ENCODE measurements around the gene PDHX. TPM values are rescaled to one million over a fixed set of nuclear protein-coding genes. Genes with fewer than 3 reads are reported as not detected.

Gene PDHX
- total RNA-seq, 1 donor from 2014 or later = 30.5 TPM

GRCh38 chr11:34957206-34957605 lies 40.8 kb downstream of the PDHX start:
- no peaks in the 10 kb centered on the region for H3K27me3 ChIP-seq (ENCODE audit: control insufficient read depth, insufficient read depth, low read length)
- no peak overlapping the region for H3K4me3 ChIP-seq (ENCODE audit: low read depth, low read length)
- DNase-seq (ENCODE audit: low read depth) = no peak
- TF ChIP-seq CTCF (IDR thresholded peaks at IDR 0.05; ENCODE audit: insufficient read depth, low read length, poor library complexity, severe bottlenecking) = no peak
- H3K36me3 ChIP-seq (ENCODE audit: control insufficient read depth, insufficient read depth, low read length) = no peaks in the 10 kb centered on the region

- no peaks in the 10 kb centered on the region for H3K36me3 ChIP-seq (ENCODE audit: control insufficient read depth, insufficient read depth, low read length)
- H3K27me3 ChIP-seq (ENCODE audit: control insufficient read depth, insufficient read depth, low read length) = no peaks in the 10 kb centered on the region
- no peak overlapping the region for H3K4me3 ChIP-seq (ENCODE audit: low read depth, low read length)
- TF ChIP-seq CTCF (IDR thresholded peaks at IDR 0.05; ENCODE audit: insufficient read depth, low read length, poor library complexity, severe bottlenecking) = no peak
- no peak for DNase-seq (ENCODE audit: low read depth)
Observed at GRCh38 chr11:34957606-34958005, 41.2 kb downstream of the PDHX start.

- no peak for DNase-seq (ENCODE audit: low read depth)
- Histone ChIP-seq H3K27me3 (ENCODE audit: control insufficient read depth, insufficient read depth, low read length) (no peaks in the 10 kb centered on the region), H3K36me3 (ENCODE audit: control insufficient read depth, insufficient read depth, low read length) (no peaks in the 10 kb centered on the region), H3K4me3 (ENCODE audit: low read depth, low read length) (no peak overlapping the region)
- no peak for TF ChIP-seq CTCF (IDR thresholded peaks at IDR 0.05; ENCODE audit: insufficient read depth, low read length, poor library complexity, severe bottlenecking)
Observed at GRCh38 chr11:34959770-34960169, 43.4 kb downstream of the PDHX start.

GRCh38 chr11:34960277-34960676 lies 43.9 kb downstream of the PDHX start:
- no peak overlapping the region for H3K4me3 ChIP-seq (ENCODE audit: low read depth, low read length)
- DNase-seq (ENCODE audit: low read depth) = no peak
- no peak for TF ChIP-seq CTCF (IDR thresholded peaks at IDR 0.05; ENCODE audit: insufficient read depth, low read length, poor library complexity, severe bottlenecking)

GRCh38 chr11:34962034-34962433 lies 45.6 kb downstream of the PDHX start:
- H3K36me3 ChIP-seq (ENCODE audit: control insufficient read depth, insufficient read depth, low read length) = no peaks in the 10 kb centered on the region
- no peak overlapping the region for H3K4me3 ChIP-seq (ENCODE audit: low read depth, low read length)
- TF ChIP-seq CTCF (IDR thresholded peaks at IDR 0.05; ENCODE audit: insufficient read depth, low read length, poor library complexity, severe bottlenecking) = no peak
- no peak for DNase-seq (ENCODE audit: low read depth)
- no peaks in the 10 kb centered on the region for H3K27me3 ChIP-seq (ENCODE audit: control insufficient read depth, insufficient read depth, low read length)

More at GRCh38 chr11:34960277-34960676, 43.9 kb downstream of the PDHX start:
- Histone ChIP-seq H3K27me3 (ENCODE audit: control insufficient read depth, insufficient read depth, low read length) (no peaks in the 10 kb centered on the region), H3K36me3 (ENCODE audit: control insufficient read depth, insufficient read depth, low read length) (no peaks in the 10 kb centered on the region)

GRCh38 chr11:34963351-34963750 lies 46.9 kb downstream of the PDHX start:
- DNase-seq (ENCODE audit: low read depth) = no peak
- TF ChIP-seq CTCF (IDR thresholded peaks at IDR 0.05; ENCODE audit: insufficient read depth, low read length, poor library complexity, severe bottlenecking) = no peak
- no peaks in the 10 kb centered on the region for H3K27me3 ChIP-seq (ENCODE audit: control insufficient read depth, insufficient read depth, low read length)
- H3K36me3 ChIP-seq (ENCODE audit: control insufficient read depth, insufficient read depth, low read length) = no peaks in the 10 kb centered on the region
- H3K4me3 ChIP-seq (ENCODE audit: low read depth, low read length) = no peak overlapping the region

All from kidney epithelial cell (primary cell).